Superior temporal gyrus (tissue), 1 donor: ENCODE measurements around the gene TBC1D2B.

Source experiments
- DNase-seq: peaks from one replicate; pipeline ENCODE4 v3.0.0-alpha.2; 2016; ENCODE audit errors: extremely low spot score

Gene TBC1D2B

GRCh38 chr15:78077053-78077870 lies at the start of gene TBC1D2B:
TSS of gene TBC1D2B (minus strand) at chr15:78077711. CDS start at chr15:78077652, 59 bp downstream.
- DNase-seq = peak; percentile 26

- DNase-seq = no peak
Observed at GRCh38 chr15:78125267-78125666, 47.8 kb upstream of the TBC1D2B start.

- no peak for DNase-seq
Observed at GRCh38 chr15:78120523-78120922, 43.0 kb upstream of the TBC1D2B start.

- no peak for DNase-seq
Observed at GRCh38 chr15:78112551-78112950, 35.0 kb upstream of the TBC1D2B start.

GRCh38 chr15:78111788-78112187 lies 34.3 kb upstream of the TBC1D2B start:
- DNase-seq = no peak

GRCh38 chr15:78110916-78111475 lies 33.5 kb upstream of the TBC1D2B start:
- no peak for DNase-seq

- no peak for DNase-seq
Observed at GRCh38 chr15:78110096-78110495, 32.6 kb upstream of the TBC1D2B start.

- no peak for DNase-seq
Observed at GRCh38 chr15:78109156-78109555, 31.6 kb upstream of the TBC1D2B start.

- peak; percentile 83 for DNase-seq
Observed at GRCh38 chr15:78108300-78109084, 31.0 kb upstream of the TBC1D2B start.

GRCh38 chr15:78107471-78107870 lies 30.0 kb upstream of the TBC1D2B start:
- no peak for DNase-seq

GRCh38 chr15:78105476-78106241 lies 28.1 kb upstream of the TBC1D2B start:
- DNase-seq = no peak

GRCh38 chr15:78104566-78105475 lies 27.3 kb upstream of the TBC1D2B start:
- DNase-seq = no peak

GRCh38 chr15:78104119-78104479 lies 26.6 kb upstream of the TBC1D2B start:
- DNase-seq = no peak

GRCh38 chr15:78103406-78104118 lies 26.1 kb upstream of the TBC1D2B start:
- no peak for DNase-seq

- no peak for DNase-seq
Observed at GRCh38 chr15:78102741-78103140, 25.2 kb upstream of the TBC1D2B start.

- DNase-seq = no peak
Observed at GRCh38 chr15:78102211-78102610, 24.7 kb upstream of the TBC1D2B start.

- DNase-seq = no peak
Observed at GRCh38 chr15:78101423-78102105, 24.1 kb upstream of the TBC1D2B start.

GRCh38 chr15:78100886-78101285 lies 23.4 kb upstream of the TBC1D2B start:
- no peak for DNase-seq

GRCh38 chr15:78098131-78098755 lies 20.7 kb upstream of the TBC1D2B start:
- DNase-seq = no peak
